Subcutaneous adipose tissue (tissue), 4 donors: ENCODE data around the gene IL1R2. TPM values are rescaled to one million over a fixed set of nuclear protein-coding genes. Genes with fewer than 3 reads are reported as not detected.

ENCODE experiments used
- total RNA-seq, 4 donors: library from RNA; depleted of rRNA; stranded (reverse); fragments of >200 nt; gene quantifications; one replicate each; pipeline ENCODE4 v1.1.0, GENCODE V29; 2016
- TF ChIP-seq, protein P1 (sequence below): fragments of 450-650 bp; IDR thresholded peaks from one replicate; pipeline ENCODE4 v1.5.1; 2016; ENCODE audit warnings: low read depth, mild to moderate bottlenecking, control low read depth, antibody characterized with exemption, moderate library complexity

The IL1R2 gene
- total RNA-seq, 4 donors from 2014 or later = 8.3 to 27.1 (median 17.2) TPM

DNA sequence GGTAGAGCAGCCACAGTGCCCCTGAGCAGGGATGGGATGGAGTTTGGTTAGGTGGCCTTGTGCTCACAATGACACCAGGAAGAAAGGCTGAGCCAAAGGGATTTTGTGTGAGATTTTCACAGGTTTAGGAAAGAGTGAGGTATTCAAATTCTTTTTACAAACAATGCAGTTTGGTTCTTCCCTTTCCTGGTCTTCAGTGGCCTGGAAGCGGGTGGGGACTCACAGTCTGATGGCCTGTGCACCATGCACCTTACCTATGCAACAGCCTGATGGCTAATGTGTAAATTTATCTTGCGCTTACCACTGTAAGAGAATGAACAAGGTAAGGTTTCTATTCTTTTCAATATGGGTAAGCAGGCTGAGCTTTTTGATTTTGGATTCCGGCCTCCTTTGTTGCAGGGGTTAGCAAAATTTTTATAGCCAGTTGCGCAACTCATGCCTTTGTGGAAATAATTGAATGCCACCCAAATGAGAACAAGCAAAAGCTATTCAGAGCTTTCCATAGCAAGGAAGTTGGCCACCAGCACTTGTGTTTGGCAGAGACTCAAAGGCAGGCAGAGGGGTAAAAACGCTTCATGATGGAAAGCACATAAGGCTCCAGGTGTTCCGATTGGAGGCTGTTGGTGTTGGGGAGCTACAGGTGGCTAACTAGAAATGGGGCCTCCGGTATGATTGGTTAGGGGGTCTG lies 23.8 kb upstream of the IL1R2 start:
- TF ChIP-seq, protein P1, sequence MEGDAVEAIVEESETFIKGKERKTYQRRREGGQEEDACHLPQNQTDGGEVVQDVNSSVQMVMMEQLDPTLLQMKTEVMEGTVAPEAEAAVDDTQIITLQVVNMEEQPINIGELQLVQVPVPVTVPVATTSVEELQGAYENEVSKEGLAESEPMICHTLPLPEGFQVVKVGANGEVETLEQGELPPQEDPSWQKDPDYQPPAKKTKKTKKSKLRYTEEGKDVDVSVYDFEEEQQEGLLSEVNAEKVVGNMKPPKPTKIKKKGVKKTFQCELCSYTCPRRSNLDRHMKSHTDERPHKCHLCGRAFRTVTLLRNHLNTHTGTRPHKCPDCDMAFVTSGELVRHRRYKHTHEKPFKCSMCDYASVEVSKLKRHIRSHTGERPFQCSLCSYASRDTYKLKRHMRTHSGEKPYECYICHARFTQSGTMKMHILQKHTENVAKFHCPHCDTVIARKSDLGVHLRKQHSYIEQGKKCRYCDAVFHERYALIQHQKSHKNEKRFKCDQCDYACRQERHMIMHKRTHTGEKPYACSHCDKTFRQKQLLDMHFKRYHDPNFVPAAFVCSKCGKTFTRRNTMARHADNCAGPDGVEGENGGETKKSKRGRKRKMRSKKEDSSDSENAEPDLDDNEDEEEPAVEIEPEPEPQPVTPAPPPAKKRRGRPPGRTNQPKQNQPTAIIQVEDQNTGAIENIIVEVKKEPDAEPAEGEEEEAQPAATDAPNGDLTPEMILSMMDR = no peak

DNA sequence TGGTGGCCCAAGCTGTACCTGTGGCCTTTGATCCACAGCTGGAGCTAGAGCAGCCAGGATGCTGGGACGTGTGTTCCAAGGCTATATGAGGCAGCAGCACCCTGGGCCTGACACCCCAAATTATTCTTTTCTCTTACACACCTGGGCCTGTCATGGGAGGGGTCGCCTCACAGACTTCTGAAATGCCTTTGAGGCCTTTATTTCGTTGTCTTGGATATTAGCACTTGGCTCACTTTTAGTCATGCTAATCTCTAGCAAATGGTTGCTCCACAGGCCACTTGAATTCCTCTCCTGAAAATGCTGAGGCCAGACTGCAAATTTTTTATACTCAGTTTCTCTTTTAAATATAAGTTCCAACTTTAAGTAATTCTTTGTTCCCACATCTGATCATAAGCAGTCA lies 22.0 kb upstream of the IL1R2 start:
- TF ChIP-seq, protein P1 = no peak

DNA sequence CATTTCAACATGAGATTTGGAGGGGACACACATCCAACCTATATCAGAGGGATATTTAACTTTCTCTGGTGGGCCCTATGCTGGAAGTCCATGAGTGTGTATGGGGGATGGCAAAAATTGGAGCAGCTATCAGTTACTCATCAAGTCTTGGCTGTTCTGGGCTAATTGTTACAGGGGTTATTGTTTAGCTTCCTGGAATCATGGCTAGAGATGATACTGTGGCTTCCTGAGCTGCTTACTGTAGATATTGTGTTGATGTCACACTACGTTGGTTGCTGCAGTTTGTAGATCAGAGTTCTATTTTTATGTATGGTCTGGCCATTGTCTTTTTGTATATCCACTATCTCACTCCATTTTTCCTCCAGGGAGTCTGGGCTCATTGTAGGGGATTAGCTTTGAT lies 20.9 kb upstream of the IL1R2 start:
- TF ChIP-seq, protein P1 = no peak

DNA sequence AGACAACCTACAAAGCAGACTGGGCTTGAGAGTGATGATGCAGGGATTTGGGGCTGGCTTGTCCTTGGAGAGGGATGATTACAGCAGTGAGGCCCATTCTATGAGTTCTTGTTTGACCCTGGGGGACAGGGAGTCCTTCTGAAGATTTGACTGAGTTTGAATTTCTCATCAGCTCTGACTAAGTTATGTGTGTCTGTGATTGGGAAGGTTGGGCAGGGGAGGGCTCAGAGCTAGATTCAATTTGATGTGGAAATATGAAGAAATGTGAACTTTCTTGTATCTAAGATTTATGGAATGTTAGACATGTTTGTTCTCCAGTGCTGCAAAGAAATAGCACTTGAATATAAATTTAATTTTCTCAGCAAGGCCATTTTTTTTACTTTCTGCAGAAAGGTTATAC lies 19.9 kb upstream of the IL1R2 start:
- TF ChIP-seq, protein P1 = no peak

DNA sequence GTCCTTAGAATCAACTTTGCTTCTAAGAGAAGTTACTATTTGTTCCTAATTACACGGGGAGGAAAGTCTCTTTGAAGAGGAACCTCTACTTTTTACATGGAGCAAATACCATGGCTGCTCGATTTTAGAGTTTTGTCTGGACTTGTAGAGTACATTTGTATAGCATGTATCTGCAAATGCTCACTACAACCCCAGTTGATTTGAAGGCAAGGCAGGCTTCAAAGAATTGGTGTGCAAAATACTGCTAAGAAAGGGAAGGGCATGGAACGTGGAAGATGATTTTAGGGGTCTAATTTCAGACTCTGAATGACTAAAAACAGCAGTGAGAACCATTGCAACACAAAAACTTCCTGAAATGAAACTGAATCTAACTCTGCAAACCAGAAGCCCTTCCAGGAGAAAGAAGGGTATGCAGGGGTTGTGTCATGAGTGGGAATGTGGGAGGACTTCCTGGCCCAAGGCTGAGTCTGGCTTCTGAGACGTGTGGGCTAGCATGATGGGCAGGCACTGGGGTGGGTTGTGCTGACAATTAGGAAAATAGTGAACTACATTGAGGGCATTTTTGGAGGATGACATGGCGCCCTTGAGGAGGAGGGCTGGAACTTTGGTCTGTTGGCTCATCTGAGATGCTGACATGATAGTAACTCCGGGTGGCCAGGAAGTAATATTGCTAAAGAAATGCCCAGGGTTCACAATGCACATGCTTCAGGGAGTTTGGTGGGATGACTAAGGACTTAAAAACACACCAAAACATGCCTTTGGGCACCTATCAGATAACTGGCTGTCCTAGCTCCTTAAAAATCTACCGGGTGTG lies 18.9 kb upstream of the IL1R2 start:
- TF ChIP-seq, protein P1 = no peak

DNA sequence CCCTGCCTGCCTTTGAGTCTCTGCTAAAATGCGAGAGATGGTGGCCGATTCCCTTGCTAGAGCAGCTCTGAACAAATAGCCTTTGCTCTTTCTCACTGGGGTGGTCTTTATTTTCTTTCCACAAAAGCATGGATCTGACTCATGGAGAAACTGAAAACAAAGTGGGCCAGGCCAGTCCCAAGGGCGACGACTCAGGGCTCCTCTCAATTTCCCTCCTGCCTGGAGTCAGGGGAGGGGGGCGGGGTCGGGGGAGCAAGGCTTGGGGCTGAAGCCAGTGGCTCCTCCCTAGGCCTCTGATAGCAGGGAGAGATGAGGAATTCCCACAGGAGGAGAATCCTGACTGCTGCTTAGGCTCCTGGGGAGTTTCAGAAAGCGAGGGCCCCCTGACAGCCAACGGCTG lies 17.1 kb upstream of the IL1R2 start:
- TF ChIP-seq, protein P1 = no peak

DNA sequence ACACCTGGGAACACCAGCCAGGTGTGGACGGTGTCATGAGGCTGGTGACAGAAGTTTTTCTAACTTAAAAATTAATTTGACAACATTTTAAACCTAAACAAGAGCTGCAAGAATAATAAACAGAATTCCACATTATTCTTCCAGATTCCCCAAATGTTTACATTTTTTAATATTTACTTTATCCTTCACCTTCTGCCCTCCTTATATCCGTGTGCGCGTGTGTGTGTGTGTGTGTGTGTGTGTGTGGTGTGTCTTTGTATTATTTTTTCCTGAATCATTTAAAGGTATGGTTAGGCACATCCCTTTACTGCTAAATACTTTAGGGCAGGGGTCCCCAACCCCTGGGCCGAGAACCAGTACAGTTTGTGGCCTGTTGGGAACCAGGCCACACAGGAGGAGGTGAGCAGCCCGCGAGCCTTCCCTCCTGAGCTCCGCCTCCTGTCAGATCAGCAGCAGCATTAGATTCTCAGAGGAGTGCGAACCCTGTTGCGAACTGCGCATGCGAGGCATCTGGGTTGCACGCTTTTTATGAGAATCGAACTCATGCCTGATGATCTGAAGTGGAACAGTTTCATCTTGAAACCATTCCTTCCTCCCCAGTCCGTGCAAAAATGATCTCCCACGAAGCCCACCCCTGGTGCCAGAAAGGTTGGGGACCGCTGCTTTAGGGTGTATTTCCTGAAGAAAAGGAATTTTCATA lies 16.4 kb upstream of the IL1R2 start:
- TF ChIP-seq, protein P1 = no peak
